GM12891 (cell line): ENCODE results near the gene ADCY3.
A peak's percentile ranks its signal among the peaks of the same experiment; 100 is the strongest.
"Not testable (repeated sequence)": the region's sequence is repeated elsewhere in the genome, so short reads cannot be mapped to it uniquely, and the experiment has no call there.

Experiments used
- DNase-seq: peaks from one replicate; pipeline ENCODE4 v3.0.0; 2011; ENCODE audit warnings: low spot score; ENCODE audit not compliant: insufficient read length
- FAIRE-seq: peaks from 2 replicates; lab custom pipeline; 2011; peaks lifted over from hg19 to GRCh38; lab: Jason Lieb, UNC
- PAX5 ChIP-seq: IDR thresholded peaks from 2 replicates; pipeline ENCODE4 v1.6.1; 2011; ENCODE audit warnings: low read length, moderate library complexity, mild to moderate bottlenecking; ENCODE audit not compliant: insufficient read depth, severe bottlenecking
- POLR2A ChIP-seq: IDR thresholded peaks from 2 replicates; pipeline ENCODE4 v1.6.1; 2011; ENCODE audit warnings: low read depth, low read length, control low read depth
- POLR2AphosphoS5 ChIP-seq: IDR thresholded peaks from 2 replicates; pipeline ENCODE4 v1.6.1; 2011; ENCODE audit warnings: low read depth, low read length, control low read depth
- POU2F2 ChIP-seq: IDR thresholded peaks from 2 replicates; pipeline ENCODE4 v1.6.1; 2011; ENCODE audit warnings: low read depth, mild to moderate bottlenecking, control low read depth, low read length, moderate library complexity
- SPI1 ChIP-seq: IDR thresholded peaks from 2 replicates; pipeline ENCODE4 v1.6.1; 2011; ENCODE audit warnings: low read depth, low read length, control low read depth
- TAF1 ChIP-seq: IDR thresholded peaks from 2 replicates; pipeline ENCODE4 v1.6.1; 2011; ENCODE audit warnings: low read depth, low read length, control low read depth

ADCY3 gene

GRCh38 chr2:24836206-24836605 is 83.8 kb downstream of the ADCY3 start:
- no peak for FAIRE-seq
- no peak for DNase-seq
- TF ChIP-seq TAF1 (no peak), POLR2A (no peak), POLR2AphosphoS5 (no peak)

- not testable (repeated sequence) for DNase-seq, FAIRE-seq
These were observed 84.6 kb downstream of the ADCY3 start for GRCh38 chr2:24835411-24835810.

GRCh38 chr2:24834733-24835395 is 85.2 kb downstream of the ADCY3 start:
- FAIRE-seq = no peak
- TF ChIP-seq TAF1 = no peak
- TF ChIP-seq POU2F2 = no peak
- no peak for TF ChIP-seq POLR2AphosphoS5
- no peak for DNase-seq

- DNase-seq (no peak), FAIRE-seq (no peak)
- no peak for TF ChIP-seq PAX5
These were observed 86.0 kb downstream of the ADCY3 start for GRCh38 chr2:24833821-24834732.

- DNase-seq (no peak), FAIRE-seq (no peak)
- no peak for TF ChIP-seq POLR2A
- no peak for TF ChIP-seq PAX5
- TF ChIP-seq SPI1 = no peak
- TF ChIP-seq POLR2AphosphoS5 = no peak
- no peak for TF ChIP-seq POU2F2
- TF ChIP-seq TAF1 = no peak
These were observed 86.9 kb downstream of the ADCY3 start for GRCh38 chr2:24832931-24833701.

GRCh38 chr2:24832521-24832920 is 87.5 kb downstream of the ADCY3 start:
- no peak for TF ChIP-seq POU2F2
- TF ChIP-seq POLR2A = no peak
- no peak for TF ChIP-seq SPI1
- TF ChIP-seq POLR2AphosphoS5 = no peak
- no peak for TF ChIP-seq TAF1
- TF ChIP-seq PAX5 = no peak
- no peak for FAIRE-seq

GRCh38 chr2:24832073-24832461 is 88.0 kb downstream of the ADCY3 start:
- no peak for TF ChIP-seq SPI1
- no peak for TF ChIP-seq TAF1
- no peak for TF ChIP-seq POU2F2
- TF ChIP-seq POLR2A = no peak
- no peak for TF ChIP-seq PAX5
- no peak for TF ChIP-seq POLR2AphosphoS5
- DNase-seq (no peak), FAIRE-seq (no peak)

More at GRCh38 chr2:24832521-24832920, 87.5 kb downstream of the ADCY3 start:
- no peak for DNase-seq

GRCh38 chr2:24831221-24832072 is 88.6 kb downstream of the ADCY3 start:
- no peak for TF ChIP-seq TAF1
- no peak for TF ChIP-seq POLR2AphosphoS5
- no peak for TF ChIP-seq SPI1
- no peak for TF ChIP-seq PAX5
- no peak for TF ChIP-seq POU2F2
- no peak for TF ChIP-seq POLR2A
- FAIRE-seq = no peak
- peak; percentile 9 for DNase-seq

GRCh38 chr2:24830786-24831185 is 89.3 kb downstream of the ADCY3 start:
- TF ChIP-seq POLR2A (no peak), SPI1 (no peak), POU2F2 (no peak), POLR2AphosphoS5 (no peak), PAX5 (no peak), TAF1 (no peak)
- DNase-seq (peak; percentile 5), FAIRE-seq (no peak)
